ENCODE data around the gene CAMK1D.

The CAMK1D gene

DNA sequence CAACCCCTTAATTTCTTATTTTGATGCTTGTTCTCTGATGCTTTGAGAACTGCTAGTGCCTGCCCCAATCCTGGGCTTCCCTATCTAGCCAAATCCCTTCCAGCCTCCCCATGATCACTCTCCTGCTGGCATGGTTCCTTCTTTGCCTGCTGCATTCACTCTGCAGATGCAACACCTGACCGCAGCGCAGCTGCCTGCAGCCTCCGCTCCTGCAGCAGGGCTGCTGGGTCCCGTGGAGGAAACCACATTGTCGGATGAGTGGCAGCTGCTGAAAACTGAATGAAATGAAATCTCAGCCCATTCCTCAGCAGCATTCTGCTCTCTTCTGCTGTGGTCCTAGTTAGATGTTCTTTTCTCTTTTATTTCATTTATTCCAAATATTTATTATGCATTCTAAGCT is 331.9 kb downstream of the CAMK1D start:
- no peaks in the 10 kb centered on the region for H3K4me1 ChIP-seq (ENCODE audit: control insufficient read depth, low read depth, low read length)
- H4K5ac ChIP-seq (ENCODE audit: low read length), result no peak overlapping the region
- H2BK15ac ChIP-seq (replicated peaks; ENCODE audit: low read depth), result no peak overlapping the region
- no peak overlapping the region for H4K8ac ChIP-seq (ENCODE audit: low read depth, low read length)
- no peaks in the 10 kb centered on the region for H3K79me2 ChIP-seq (ENCODE audit: control insufficient read depth, insufficient read depth, low read length)
- no peak overlapping the region for H3K4ac ChIP-seq (ENCODE audit: low read depth, low read length)
- no peak overlapping the region for H3K18ac ChIP-seq (ENCODE audit: low read length)
- H3K36me3 ChIP-seq (ENCODE audit: control insufficient read depth, insufficient read depth, low read length), result no peaks in the 10 kb centered on the region
- no peak for DNase-seq
- H3K23ac ChIP-seq (ENCODE audit: low read length), result no peak overlapping the region
- H3K79me1 ChIP-seq (ENCODE audit: low read length), result no peaks in the 10 kb centered on the region
- no peaks in the 10 kb centered on the region for H3K27me3 ChIP-seq (ENCODE audit: insufficient read depth, low read length, poor library complexity)
- H3K27ac ChIP-seq (ENCODE audit: low read depth, low read length), result no peak overlapping the region
- no CpG with 5 or more reads among the region's 5 CpGs for WGBS (ENCODE audit: extremely low coverage, insufficient coverage, low lambda C conversion rate)
- no peak overlapping the region for H3K4me2 ChIP-seq (ENCODE audit: low read length)
- no peak overlapping the region for H2AK5ac ChIP-seq (ENCODE audit: low read length)
- H2BK5ac ChIP-seq (ENCODE audit: low read length), result no peak overlapping the region
- no peak overlapping the region for H3K56ac ChIP-seq (ENCODE audit: low read length)
- H3K4me3 ChIP-seq (ENCODE audit: low read length), result no peak overlapping the region
- no peak overlapping the region for H3K9ac ChIP-seq (ENCODE audit: low read length)
- H2BK120ac ChIP-seq (ENCODE audit: low read depth, low read length), result no peak overlapping the region

DNA sequence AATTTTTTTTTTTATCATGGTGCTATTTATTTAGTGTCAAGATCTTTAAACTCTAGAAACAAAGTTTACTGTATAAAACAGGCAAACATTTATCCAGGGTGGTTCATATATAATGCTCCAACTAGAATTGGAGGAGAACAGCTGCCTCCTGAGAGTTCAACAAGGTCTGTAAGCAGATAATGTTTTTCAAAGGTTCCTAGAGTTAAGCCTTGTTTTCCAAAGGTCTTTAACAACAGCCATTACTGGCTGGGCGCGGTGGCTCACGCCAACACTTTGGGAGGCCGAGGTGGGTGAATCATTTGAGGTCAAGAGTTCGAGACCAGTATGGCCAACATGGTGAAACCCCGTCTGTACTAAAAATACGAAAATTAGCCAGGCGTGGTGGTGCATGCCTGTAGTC is 335.4 kb downstream of the CAMK1D start:
- Histone ChIP-seq H3K4me3 (ENCODE audit: low read length) (no peak overlapping the region), H3K79me2 (ENCODE audit: control insufficient read depth, insufficient read depth, low read length) (no peaks in the 10 kb centered on the region), H3K4me1 (ENCODE audit: control insufficient read depth, low read depth, low read length) (no peaks in the 10 kb centered on the region), H2AK5ac (ENCODE audit: low read length) (no peak overlapping the region), H3K4ac (ENCODE audit: low read depth, low read length) (no peak overlapping the region), H4K8ac (ENCODE audit: low read depth, low read length) (no peak overlapping the region), H3K23ac (ENCODE audit: low read length) (no peak overlapping the region), H3K27ac (ENCODE audit: low read depth, low read length) (no peak overlapping the region), H4K5ac (ENCODE audit: low read length) (no peak overlapping the region), H3K9ac (ENCODE audit: low read length) (no peak overlapping the region), H2BK5ac (ENCODE audit: low read length) (no peak overlapping the region), H2BK120ac (ENCODE audit: low read depth, low read length) (no peak overlapping the region), H3K18ac (ENCODE audit: low read length) (no peak overlapping the region), H3K36me3 (ENCODE audit: control insufficient read depth, insufficient read depth, low read length) (no peaks in the 10 kb centered on the region), H3K4me2 (ENCODE audit: low read length) (no peak overlapping the region), H3K56ac (ENCODE audit: low read length) (no peak overlapping the region), H2BK15ac (replicated peaks; ENCODE audit: low read depth) (no peak overlapping the region), H3K27me3 (ENCODE audit: insufficient read depth, low read length, poor library complexity) (no peaks in the 10 kb centered on the region), H3K79me1 (ENCODE audit: low read length) (no peaks in the 10 kb centered on the region)
- WGBS (ENCODE audit: extremely low coverage, insufficient coverage, low lambda C conversion rate), result no CpG with 5 or more reads among the region's 8 CpGs
- DNase-seq, result no peak

DNA sequence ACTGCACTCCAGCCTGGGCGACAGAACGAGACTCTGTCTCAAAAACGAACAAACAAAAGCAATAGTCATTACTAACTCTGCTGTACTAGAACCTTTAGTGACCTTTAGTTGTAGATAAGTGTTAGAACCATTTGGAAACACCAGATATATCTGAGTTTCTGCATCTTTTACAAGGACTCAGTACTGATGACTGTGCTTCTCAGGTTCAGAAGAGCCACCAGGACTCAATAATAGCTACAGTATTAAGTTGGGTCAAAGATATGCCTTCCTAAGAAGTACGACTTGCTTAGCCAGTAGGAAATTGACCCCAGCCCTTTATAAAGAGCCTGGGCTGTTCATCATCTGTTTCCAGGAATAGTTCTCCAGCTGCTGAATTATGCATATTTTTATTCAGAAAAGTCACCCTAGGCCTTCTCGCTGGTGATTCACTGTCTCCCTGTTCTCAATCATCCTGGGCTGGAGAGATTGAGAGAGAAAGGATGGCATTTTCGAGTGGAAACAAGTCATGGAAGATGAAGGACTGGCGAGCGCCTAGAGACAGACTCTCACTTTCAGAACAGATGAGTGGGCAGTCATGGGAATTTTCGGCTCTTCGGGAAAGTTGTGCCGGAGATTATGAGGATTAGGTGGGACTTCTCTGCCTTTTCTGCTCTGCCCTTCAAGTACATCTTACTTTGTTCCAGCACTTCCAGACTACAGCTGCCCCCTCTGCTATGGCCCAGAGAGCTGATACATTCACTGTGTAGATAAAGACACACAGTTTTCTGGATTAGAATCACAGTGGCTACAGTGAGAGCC is 336.1 kb downstream of the CAMK1D start:
- no peak overlapping the region for H4K8ac ChIP-seq (ENCODE audit: low read depth, low read length)
- no peaks in the 10 kb centered on the region for H3K79me2 ChIP-seq (ENCODE audit: control insufficient read depth, insufficient read depth, low read length)
- no peak overlapping the region for H4K5ac ChIP-seq (ENCODE audit: low read length)
- no peak overlapping the region for H3K4ac ChIP-seq (ENCODE audit: low read depth, low read length)
- H2BK5ac ChIP-seq (ENCODE audit: low read length), result no peak overlapping the region
- no peak for DNase-seq
- no peak overlapping the region for H3K4me3 ChIP-seq (ENCODE audit: low read length)
- no peak overlapping the region for H3K56ac ChIP-seq (ENCODE audit: low read length)
- H3K79me1 ChIP-seq (ENCODE audit: low read length), result no peaks in the 10 kb centered on the region
- H3K27me3 ChIP-seq (ENCODE audit: insufficient read depth, low read length, poor library complexity), result no peaks in the 10 kb centered on the region
- no peak overlapping the region for H3K4me2 ChIP-seq (ENCODE audit: low read length)
- no CpG with 5 or more reads among the region's 11 CpGs for WGBS (ENCODE audit: extremely low coverage, insufficient coverage, low lambda C conversion rate)
- H3K36me3 ChIP-seq (ENCODE audit: control insufficient read depth, insufficient read depth, low read length), result no peaks in the 10 kb centered on the region
- H2BK120ac ChIP-seq (ENCODE audit: low read depth, low read length), result no peak overlapping the region
- H3K27ac ChIP-seq (ENCODE audit: low read depth, low read length), result no peak overlapping the region
- H3K23ac ChIP-seq (ENCODE audit: low read length), result no peak overlapping the region
- H3K4me1 ChIP-seq (ENCODE audit: control insufficient read depth, low read depth, low read length), result no peaks in the 10 kb centered on the region
- H2BK15ac ChIP-seq (replicated peaks; ENCODE audit: low read depth), result no peak overlapping the region
- H3K18ac ChIP-seq (ENCODE audit: low read length), result no peak overlapping the region
- no peak overlapping the region for H2AK5ac ChIP-seq (ENCODE audit: low read length)
- H3K9ac ChIP-seq (ENCODE audit: low read length), result no peak overlapping the region

DNA sequence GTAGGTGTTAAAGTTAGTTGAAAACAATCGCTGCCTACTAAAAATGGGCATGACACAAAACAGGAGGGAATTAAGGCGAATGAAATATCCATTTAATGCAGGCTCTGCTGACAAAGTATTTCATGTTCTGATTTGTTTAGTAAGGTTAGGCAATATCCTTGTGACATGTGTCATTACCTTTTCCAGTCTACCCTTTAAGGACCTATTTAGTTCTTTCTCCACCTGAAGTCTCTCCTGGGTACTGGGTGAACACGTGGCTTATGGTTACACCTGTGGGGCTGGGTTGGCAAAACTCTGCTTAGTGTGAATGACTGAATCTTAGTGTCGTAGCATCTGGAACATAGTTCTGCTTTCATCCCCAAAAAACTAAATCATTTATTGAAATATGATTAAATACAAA is 338.6 kb downstream of the CAMK1D start:
- no peak overlapping the region for H3K4ac ChIP-seq (ENCODE audit: low read depth, low read length)
- H3K4me1 ChIP-seq (ENCODE audit: control insufficient read depth, low read depth, low read length), result no peaks in the 10 kb centered on the region
- no peak overlapping the region for H3K23ac ChIP-seq (ENCODE audit: low read length)
- no peaks in the 10 kb centered on the region for H3K36me3 ChIP-seq (ENCODE audit: control insufficient read depth, insufficient read depth, low read length)
- no peak overlapping the region for H2BK5ac ChIP-seq (ENCODE audit: low read length)
- H3K27ac ChIP-seq (ENCODE audit: low read depth, low read length), result no peak overlapping the region
- no peak overlapping the region for H3K56ac ChIP-seq (ENCODE audit: low read length)
- H2BK120ac ChIP-seq (ENCODE audit: low read depth, low read length), result no peak overlapping the region
- no peak for DNase-seq
- no peaks in the 10 kb centered on the region for H3K79me2 ChIP-seq (ENCODE audit: control insufficient read depth, insufficient read depth, low read length)
- no peaks in the 10 kb centered on the region for H3K79me1 ChIP-seq (ENCODE audit: low read length)
- no peak overlapping the region for H2AK5ac ChIP-seq (ENCODE audit: low read length)
- H3K27me3 ChIP-seq (ENCODE audit: insufficient read depth, low read length, poor library complexity), result no peaks in the 10 kb centered on the region
- no peak overlapping the region for H3K18ac ChIP-seq (ENCODE audit: low read length)
- H3K9ac ChIP-seq (ENCODE audit: low read length), result no peak overlapping the region
- H3K4me2 ChIP-seq (ENCODE audit: low read length), result no peak overlapping the region
- no peak overlapping the region for H4K5ac ChIP-seq (ENCODE audit: low read length)
- WGBS (ENCODE audit: extremely low coverage, insufficient coverage, low lambda C conversion rate), result no CpG with 5 or more reads among the region's 4 CpGs
- H2BK15ac ChIP-seq (replicated peaks; ENCODE audit: low read depth), result no peak overlapping the region
- no peak overlapping the region for H4K8ac ChIP-seq (ENCODE audit: low read depth, low read length)
- no peak overlapping the region for H3K4me3 ChIP-seq (ENCODE audit: low read length)

DNA sequence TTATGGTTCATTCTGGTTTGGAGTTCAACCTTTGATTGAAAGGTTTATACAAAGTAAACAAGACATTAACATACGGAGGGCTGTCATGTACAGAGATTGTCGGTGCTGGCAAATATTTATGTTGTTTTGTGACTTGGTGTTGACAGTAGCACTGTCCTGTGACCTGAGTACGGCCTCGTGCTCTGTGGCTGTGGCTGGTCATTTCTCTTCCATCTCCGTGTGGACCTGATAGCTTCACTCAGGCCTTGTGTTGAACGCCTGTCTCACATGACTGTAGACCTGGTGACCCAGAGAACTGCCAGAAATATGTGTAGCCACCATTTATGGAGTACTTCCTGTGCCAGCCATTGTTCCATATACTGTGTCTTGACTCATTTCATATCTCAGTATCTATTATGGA is 340.5 kb downstream of the CAMK1D start:
- H4K5ac ChIP-seq (ENCODE audit: low read length), result no peak overlapping the region

More for the DNA sequence above, 340.5 kb downstream of the CAMK1D start:
- Histone ChIP-seq H3K27ac (ENCODE audit: low read depth, low read length) (no peak overlapping the region), H3K79me2 (ENCODE audit: control insufficient read depth, insufficient read depth, low read length) (no peaks in the 10 kb centered on the region), H3K79me1 (ENCODE audit: low read length) (no peaks in the 10 kb centered on the region), H2BK5ac (ENCODE audit: low read length) (no peak overlapping the region), H3K4me2 (ENCODE audit: low read length) (no peak overlapping the region), H3K36me3 (ENCODE audit: control insufficient read depth, insufficient read depth, low read length) (no peaks in the 10 kb centered on the region), H3K4me3 (ENCODE audit: low read length) (no peak overlapping the region), H3K4me1 (ENCODE audit: control insufficient read depth, low read depth, low read length) (no peaks in the 10 kb centered on the region), H3K23ac (ENCODE audit: low read length) (no peak overlapping the region), H3K56ac (ENCODE audit: low read length) (no peak overlapping the region), H3K4ac (ENCODE audit: low read depth, low read length) (no peak overlapping the region), H3K27me3 (ENCODE audit: insufficient read depth, low read length, poor library complexity) (no peaks in the 10 kb centered on the region), H2BK15ac (replicated peaks; ENCODE audit: low read depth) (no peak overlapping the region), H3K18ac (ENCODE audit: low read length) (no peak overlapping the region), H4K8ac (ENCODE audit: low read depth, low read length) (no peak overlapping the region), H3K9ac (ENCODE audit: low read length) (no peak overlapping the region), H2AK5ac (ENCODE audit: low read length) (no peak overlapping the region), H2BK120ac (ENCODE audit: low read depth, low read length) (no peak overlapping the region)
- DNase-seq, result no peak
- no CpG with 5 or more reads among the region's 6 CpGs for WGBS (ENCODE audit: extremely low coverage, insufficient coverage, low lambda C conversion rate)
